ENCODE measurements around the gene TRIM29.

TRIM29 gene

GRCh38 chr11:120139316-120140069, 1.6 kb upstream of the TRIM29 start:
- no peak for TF ChIP-seq CTCF (IDR thresholded peaks at IDR 0.05; ENCODE audit: control insufficient read depth, insufficient read depth, low read depth, low read length, missing control alignments)
- DNase-seq (ENCODE audit: low read depth) = no peak
- no peak overlapping the region for H3K4me3 ChIP-seq (ENCODE audit: control insufficient read depth, low read depth, low read length)

- TF ChIP-seq CTCF (IDR thresholded peaks at IDR 0.05; ENCODE audit: control insufficient read depth, insufficient read depth, low read depth, low read length, missing control alignments) = no peak
- no peak for DNase-seq (ENCODE audit: low read depth)
- no peak overlapping the region for H3K4me3 ChIP-seq (ENCODE audit: control insufficient read depth, low read depth, low read length)
Measured at GRCh38 chr11:120137187-120137610, 714 bp downstream of the TRIM29 start.

- H3K4me3 ChIP-seq (ENCODE audit: control insufficient read depth, low read depth, low read length) = no peak overlapping the region
- no peak for DNase-seq (ENCODE audit: low read depth)
- TF ChIP-seq CTCF (IDR thresholded peaks at IDR 0.05; ENCODE audit: control insufficient read depth, insufficient read depth, low read depth, low read length, missing control alignments) = no peak
Measured at GRCh38 chr11:120136356-120136755, 1.6 kb downstream of the TRIM29 start.

GRCh38 chr11:120135838-120136237, 2.1 kb downstream of the TRIM29 start:
- H3K4me3 ChIP-seq (ENCODE audit: control insufficient read depth, low read depth, low read length) = no peak overlapping the region
- TF ChIP-seq CTCF (IDR thresholded peaks at IDR 0.05; ENCODE audit: control insufficient read depth, insufficient read depth, low read depth, low read length, missing control alignments) = no peak
- no peak for DNase-seq (ENCODE audit: low read depth)

- no peak overlapping the region for H3K4me3 ChIP-seq (ENCODE audit: control insufficient read depth, low read depth, low read length)
- DNase-seq (ENCODE audit: low read depth) = no peak
- no peak for TF ChIP-seq CTCF (IDR thresholded peaks at IDR 0.05; ENCODE audit: control insufficient read depth, insufficient read depth, low read depth, low read length, missing control alignments)
Measured at GRCh38 chr11:120134931-120135228, 3.0 kb downstream of the TRIM29 start.

GRCh38 chr11:120134106-120134930, 3.6 kb downstream of the TRIM29 start:
- no peak for DNase-seq (ENCODE audit: low read depth)
- no peak for TF ChIP-seq CTCF (IDR thresholded peaks at IDR 0.05; ENCODE audit: control insufficient read depth, insufficient read depth, low read depth, low read length, missing control alignments)

More at GRCh38 chr11:120134106-120134930, 3.6 kb downstream of the TRIM29 start:
- H3K4me3 ChIP-seq (ENCODE audit: control insufficient read depth, low read depth, low read length) = no peak overlapping the region
